ENCODE results near the gene UNC5C.
"Not testable (repeated sequence)": the region's sequence is repeated elsewhere in the genome, so short reads cannot be mapped to it uniquely, and the experiment has no call there.

UNC5C gene

DNA sequence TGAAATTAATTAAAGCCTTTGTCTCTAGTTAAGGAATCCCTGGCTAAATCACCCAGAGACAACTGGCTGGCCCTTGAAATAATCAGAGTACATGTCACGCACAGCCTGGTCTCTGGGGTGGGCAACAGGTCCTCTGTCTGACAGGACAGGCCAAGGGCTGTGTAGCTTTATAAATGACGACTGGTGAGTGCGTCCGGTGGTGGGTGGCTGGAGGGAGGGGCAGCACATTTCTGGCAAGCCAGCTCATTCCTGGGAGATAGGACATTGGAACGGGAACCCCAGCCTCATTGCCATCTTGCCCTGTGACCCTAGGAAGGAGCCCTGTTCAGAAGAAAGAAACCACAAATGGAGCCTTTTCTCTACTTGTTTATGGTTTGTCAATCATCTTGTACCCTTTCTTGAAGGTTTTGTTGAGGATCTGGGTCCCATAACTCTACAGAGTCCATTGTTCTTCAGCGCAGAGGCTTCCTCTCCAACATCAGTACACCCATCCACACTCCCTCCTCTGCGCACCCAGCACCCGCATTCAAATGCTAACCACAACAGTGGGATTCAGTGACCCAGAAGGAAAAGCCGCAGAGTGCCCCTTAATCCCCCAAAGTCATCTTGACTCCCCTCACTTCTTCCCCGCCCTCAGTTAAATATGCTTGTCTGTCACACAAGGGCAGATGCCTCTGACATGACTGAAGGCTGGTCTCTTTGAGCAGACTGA, 368.1 kb downstream of the UNC5C start:
- Histone ChIP-seq H3K4me3 (ENCODE audit: severe bottlenecking) (no peak overlapping the region), H3K4me1 (ENCODE audit: insufficient read depth, poor library complexity, severe bottlenecking) (no peaks in the 10 kb centered on the region), H3K9me3 (ENCODE audit: severe bottlenecking) (no peaks in the 10 kb centered on the region), H3K36me3 (ENCODE audit: low read depth) (no peaks in the 10 kb centered on the region), H3K27ac (ENCODE audit: poor library complexity, severe bottlenecking) (no peak overlapping the region), H3K27me3 (ENCODE audit: insufficient read depth, poor library complexity, severe bottlenecking) (no peaks in the 10 kb centered on the region)
- DNase-seq (ENCODE audit: low spot score): no peak
- ATAC-seq (ENCODE audit: low read depth): no peak
- TF ChIP-seq, protein P1, sequence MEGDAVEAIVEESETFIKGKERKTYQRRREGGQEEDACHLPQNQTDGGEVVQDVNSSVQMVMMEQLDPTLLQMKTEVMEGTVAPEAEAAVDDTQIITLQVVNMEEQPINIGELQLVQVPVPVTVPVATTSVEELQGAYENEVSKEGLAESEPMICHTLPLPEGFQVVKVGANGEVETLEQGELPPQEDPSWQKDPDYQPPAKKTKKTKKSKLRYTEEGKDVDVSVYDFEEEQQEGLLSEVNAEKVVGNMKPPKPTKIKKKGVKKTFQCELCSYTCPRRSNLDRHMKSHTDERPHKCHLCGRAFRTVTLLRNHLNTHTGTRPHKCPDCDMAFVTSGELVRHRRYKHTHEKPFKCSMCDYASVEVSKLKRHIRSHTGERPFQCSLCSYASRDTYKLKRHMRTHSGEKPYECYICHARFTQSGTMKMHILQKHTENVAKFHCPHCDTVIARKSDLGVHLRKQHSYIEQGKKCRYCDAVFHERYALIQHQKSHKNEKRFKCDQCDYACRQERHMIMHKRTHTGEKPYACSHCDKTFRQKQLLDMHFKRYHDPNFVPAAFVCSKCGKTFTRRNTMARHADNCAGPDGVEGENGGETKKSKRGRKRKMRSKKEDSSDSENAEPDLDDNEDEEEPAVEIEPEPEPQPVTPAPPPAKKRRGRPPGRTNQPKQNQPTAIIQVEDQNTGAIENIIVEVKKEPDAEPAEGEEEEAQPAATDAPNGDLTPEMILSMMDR (IDR thresholded peaks at IDR 0.05; ENCODE audit: poor library complexity, severe bottlenecking): no peak

DNA sequence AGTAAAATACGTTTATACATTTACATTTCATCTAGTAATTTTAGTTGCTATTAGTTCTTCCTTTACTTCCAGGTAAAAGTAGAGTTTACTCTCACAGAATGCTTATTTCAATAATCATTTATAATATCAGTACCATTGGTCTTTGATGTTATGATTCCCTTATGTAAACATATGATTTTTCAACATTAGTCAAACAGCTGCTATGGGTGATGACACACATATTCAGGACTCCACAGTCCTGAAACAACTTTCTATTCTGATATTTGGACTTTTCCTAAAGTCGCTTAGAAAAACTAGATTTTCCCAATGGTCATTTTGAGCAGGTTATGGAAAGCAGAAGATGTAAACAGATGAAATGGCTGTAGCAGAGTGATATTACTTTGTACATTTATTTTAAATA, 369.8 kb downstream of the UNC5C start:
- Histone ChIP-seq H3K36me3 (ENCODE audit: low read depth) (no peaks in the 10 kb centered on the region), H3K27ac (ENCODE audit: poor library complexity, severe bottlenecking) (no peak overlapping the region), H3K4me3 (ENCODE audit: severe bottlenecking) (no peak overlapping the region), H3K27me3 (ENCODE audit: insufficient read depth, poor library complexity, severe bottlenecking) (no peaks in the 10 kb centered on the region), H3K4me1 (ENCODE audit: insufficient read depth, poor library complexity, severe bottlenecking) (no peaks in the 10 kb centered on the region), H3K9me3 (ENCODE audit: severe bottlenecking) (no peaks in the 10 kb centered on the region)
- TF ChIP-seq, protein P1 (IDR thresholded peaks at IDR 0.05; ENCODE audit: poor library complexity, severe bottlenecking): no peak
- ATAC-seq (ENCODE audit: low read depth): no peak
- DNase-seq (ENCODE audit: low spot score): no peak

DNA sequence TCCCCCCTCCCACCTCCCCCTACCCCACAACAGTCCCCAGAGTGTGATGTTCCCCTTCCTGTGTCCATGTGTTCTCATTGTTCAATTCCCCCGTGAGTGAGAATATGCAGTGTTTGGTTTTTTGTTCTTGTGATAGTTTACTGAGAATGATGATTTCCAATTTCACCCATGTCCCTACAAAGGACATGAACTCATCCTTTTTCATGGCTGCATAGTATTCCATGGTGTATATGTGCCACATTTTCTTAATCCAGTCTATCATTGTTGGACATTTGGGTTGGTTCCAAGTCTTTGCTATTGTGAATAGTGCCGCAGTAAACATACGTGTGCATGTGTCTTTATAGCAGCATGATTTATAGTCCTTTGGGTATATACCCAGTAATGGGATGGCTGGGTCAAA, 377.4 kb downstream of the UNC5C start:
- not testable (repeated sequence) for DNase-seq (ENCODE audit: low spot score); H3K27ac ChIP-seq (ENCODE audit: poor library complexity, severe bottlenecking); H3K27me3 ChIP-seq (ENCODE audit: insufficient read depth, poor library complexity, severe bottlenecking); H3K4me3 ChIP-seq (ENCODE audit: severe bottlenecking); H3K4me1 ChIP-seq (ENCODE audit: insufficient read depth, poor library complexity, severe bottlenecking); H3K9me3 ChIP-seq (ENCODE audit: severe bottlenecking); ATAC-seq (ENCODE audit: low read depth); H3K36me3 ChIP-seq (ENCODE audit: low read depth)

DNA sequence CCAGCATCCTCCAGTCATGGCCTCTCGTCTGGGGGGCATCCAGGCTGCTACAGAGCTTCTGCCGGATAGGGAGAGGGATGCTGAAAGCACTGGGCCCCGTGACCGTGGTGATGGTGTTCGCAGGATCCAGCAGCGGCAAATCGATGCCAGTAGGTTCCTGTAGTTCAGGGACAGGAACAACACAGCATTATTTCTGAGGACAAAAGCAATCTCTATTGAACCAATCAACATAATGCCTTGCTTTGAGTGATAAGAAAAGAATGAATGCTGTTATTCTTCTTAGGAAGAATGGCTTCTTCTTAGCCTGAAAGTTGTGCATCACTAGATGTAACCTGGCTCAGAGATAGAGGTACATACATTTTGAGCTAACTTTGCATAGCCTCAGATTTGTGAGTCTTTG, 378.6 kb downstream of the UNC5C start:
- H3K4me3 ChIP-seq (ENCODE audit: severe bottlenecking): no peak overlapping the region

DNA sequence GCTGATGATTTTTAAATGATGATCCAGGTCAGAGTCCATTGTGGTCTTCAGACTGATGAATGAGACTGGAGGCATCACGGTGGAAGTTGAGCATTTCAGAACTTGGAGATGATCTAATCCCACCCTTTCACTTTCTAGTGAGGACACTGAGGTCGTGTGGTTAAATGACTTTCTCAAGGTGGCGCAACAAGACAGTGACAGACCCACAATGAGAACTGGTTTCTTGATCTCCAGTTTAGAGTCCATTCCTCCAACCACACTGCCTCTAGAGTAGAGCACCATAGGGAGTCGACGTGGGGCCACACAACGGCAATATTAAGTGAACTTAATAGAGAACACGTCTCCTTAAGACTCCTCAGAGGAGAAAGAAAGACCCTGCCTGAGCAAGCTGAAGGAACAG, 381.0 kb downstream of the UNC5C start:
- no peak overlapping the region for H3K4me3 ChIP-seq (ENCODE audit: severe bottlenecking)
- ATAC-seq (ENCODE audit: low read depth) (no peak), DNase-seq (ENCODE audit: low spot score) (no peak)
- no peaks in the 10 kb centered on the region for H3K4me1 ChIP-seq (ENCODE audit: insufficient read depth, poor library complexity, severe bottlenecking)
- H3K9me3 ChIP-seq (ENCODE audit: severe bottlenecking): no peaks in the 10 kb centered on the region
- no peaks in the 10 kb centered on the region for H3K27me3 ChIP-seq (ENCODE audit: insufficient read depth, poor library complexity, severe bottlenecking)
- TF ChIP-seq, protein P1 (IDR thresholded peaks at IDR 0.05; ENCODE audit: poor library complexity, severe bottlenecking): no peak
- H3K36me3 ChIP-seq (ENCODE audit: low read depth): no peaks in the 10 kb centered on the region
- no peak overlapping the region for H3K27ac ChIP-seq (ENCODE audit: poor library complexity, severe bottlenecking)

More for the DNA sequence above, 378.6 kb downstream of the UNC5C start:
- H3K36me3 ChIP-seq (ENCODE audit: low read depth): no peaks in the 10 kb centered on the region
- ATAC-seq (ENCODE audit: low read depth) (no peak), DNase-seq (ENCODE audit: low spot score) (no peak)
- H3K9me3 ChIP-seq (ENCODE audit: severe bottlenecking): no peaks in the 10 kb centered on the region
- H3K4me1 ChIP-seq (ENCODE audit: insufficient read depth, poor library complexity, severe bottlenecking): no peaks in the 10 kb centered on the region
- H3K27me3 ChIP-seq (ENCODE audit: insufficient read depth, poor library complexity, severe bottlenecking): no peaks in the 10 kb centered on the region
- no peak overlapping the region for H3K27ac ChIP-seq (ENCODE audit: poor library complexity, severe bottlenecking)
- TF ChIP-seq, protein P1 (IDR thresholded peaks at IDR 0.05; ENCODE audit: poor library complexity, severe bottlenecking): no peak
